HG03108 (cell line): ENCODE data around the gene RAB20.

Experiments
- ATAC-seq: cut with Tn5 transposase; IDR thresholded peaks from one replicate; pipeline ENCODE4 v1.9.1; 2021; ENCODE audit warnings: moderate library complexity; ENCODE audit not compliant: unreplicated experiment

Gene RAB20

DNA sequence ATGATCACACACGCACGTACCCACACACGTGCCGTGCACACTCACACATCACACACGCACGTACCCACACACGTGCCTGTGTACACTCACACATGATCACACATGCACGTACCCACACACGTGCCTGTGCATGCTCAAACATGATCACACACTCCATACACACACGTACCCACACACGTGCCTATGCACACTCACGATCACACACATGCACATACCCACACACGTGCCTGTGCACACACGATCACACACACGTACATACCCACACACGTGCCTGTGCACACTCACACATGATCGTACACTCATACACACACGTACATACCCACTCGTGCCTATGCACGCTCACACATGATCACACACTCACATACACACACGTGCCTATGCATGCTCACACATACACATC is 86.8 kb downstream of the RAB20 start:
- ATAC-seq: no peak
